H9 (cell line): ENCODE data around the gene TNFRSF6B. TPM values are rescaled to one million over a fixed set of nuclear protein-coding genes. Genes with fewer than 3 reads are reported as not detected.

Experiments
- DNase-seq: peaks from one replicate; pipeline ENCODE4 v3.0.0-alpha.2; 2017
- H2AFZ ChIP-seq: one replicate; pipeline ENCODE4 v1.6.1; 2013; ENCODE audit warnings: mild to moderate bottlenecking, low read length, control low read depth, moderate library complexity
- H2AK5ac ChIP-seq: 2 replicates; pipeline ENCODE4 v1.6.1; 2013; ENCODE audit warnings: low read length, control low read depth, mixed read lengths; ENCODE audit not compliant: insufficient read length
- H2BK120ac ChIP-seq: one replicate; pipeline ENCODE4 v1.6.1; 2013; ENCODE audit warnings: low read depth, mild to moderate bottlenecking, low read length, control low read depth, inconsistent platforms; ENCODE audit not compliant: poor library complexity, severe bottlenecking
- H2BK12ac ChIP-seq: 2 replicates; pipeline ENCODE4 v1.6.1; 2013; ENCODE audit warnings: low read length, control low read depth, mixed read lengths, low read depth; ENCODE audit not compliant: insufficient read length
- H2BK15ac ChIP-seq: 2 replicates; pipeline ENCODE4 v1.6.1; 2013; ENCODE audit warnings: low read depth, low read length, control low read depth
- H2BK20ac ChIP-seq: one replicate; pipeline ENCODE4 v1.6.1; 2013; ENCODE audit warnings: low read depth, mild to moderate bottlenecking, low read length, control low read depth, inconsistent platforms; ENCODE audit not compliant: poor library complexity, severe bottlenecking
- H2BK5ac ChIP-seq: 2 replicates; pipeline ENCODE4 v1.6.1; 2013; ENCODE audit warnings: low read length, control low read depth, mixed read lengths; ENCODE audit not compliant: insufficient read length
- H3K14ac ChIP-seq: 2 replicates; pipeline ENCODE4 v1.6.1; 2013; ENCODE audit warnings: low read length, control low read depth; ENCODE audit not compliant: insufficient read depth
- H3K18ac ChIP-seq: 2 replicates; pipeline ENCODE4 v1.6.1; 2013; ENCODE audit warnings: low read depth, mild to moderate bottlenecking, mixed read lengths, low read length, control low read depth; ENCODE audit not compliant: insufficient read length
- H3K23ac ChIP-seq: 2 replicates; pipeline ENCODE4 v1.6.1; 2013; ENCODE audit warnings: low read length, control low read depth, mixed read lengths, low read depth; ENCODE audit not compliant: insufficient read length
- H3K23me2 ChIP-seq: 2 replicates; pipeline ENCODE4 v1.6.1; 2013; ENCODE audit warnings: low read depth, mild to moderate bottlenecking, mixed read lengths, low read length, control low read depth; ENCODE audit not compliant: insufficient read length, poor library complexity, severe bottlenecking
- H3K27ac ChIP-seq: 2 replicates; pipeline ENCODE4 v1.5.1; 2013; ENCODE audit warnings: low read length, control low read depth, mixed read lengths, low read depth; ENCODE audit not compliant: insufficient read length
- H3K27me3 ChIP-seq: 2 replicates; pipeline ENCODE4 v1.6.1; 2013; ENCODE audit warnings: low read length, control low read depth, inconsistent platforms; ENCODE audit not compliant: insufficient read depth
- H3K4ac ChIP-seq: 2 replicates; pipeline ENCODE4 v1.6.1; 2013; ENCODE audit warnings: low read depth, mild to moderate bottlenecking, control low read depth, inconsistent platforms, low read length, moderate library complexity
- H3K4me1 ChIP-seq: 2 replicates; pipeline ENCODE4 v1.6.1; 2013; ENCODE audit warnings: low read length, control low read depth, inconsistent platforms; ENCODE audit not compliant: insufficient read depth
- H3K4me2 ChIP-seq: 2 replicates; pipeline ENCODE4 v1.6.1; 2013; ENCODE audit warnings: low read length, control low read depth, mixed read lengths; ENCODE audit not compliant: insufficient read length, insufficient read depth
- H3K56ac ChIP-seq: 2 replicates; pipeline ENCODE4 v1.6.1; 2013; ENCODE audit warnings: low read depth, mild to moderate bottlenecking, mixed read lengths, low read length, control low read depth; ENCODE audit not compliant: insufficient read length
- H3K79me1 ChIP-seq: 2 replicates; pipeline ENCODE4 v1.6.1; 2013; ENCODE audit warnings: low read depth, mild to moderate bottlenecking, moderate library complexity, low read length, control low read depth, inconsistent platforms; ENCODE audit not compliant: insufficient read depth, poor library complexity, severe bottlenecking
- H3K79me2 ChIP-seq: 2 replicates; pipeline ENCODE4 v1.6.1; 2013; ENCODE audit warnings: low read length, control low read depth, inconsistent platforms; ENCODE audit not compliant: insufficient read depth
- H3K9ac ChIP-seq: 2 replicates; pipeline ENCODE4 v1.6.1; 2013; ENCODE audit warnings: low read length, control low read depth, mixed read lengths; ENCODE audit not compliant: insufficient read length; ENCODE audit errors: extremely low read depth
- H3K9me3 ChIP-seq: one replicate; pipeline ENCODE4 v1.6.1; 2013; ENCODE audit warnings: low read depth, low read length, inconsistent platforms; ENCODE audit not compliant: control insufficient read depth
- H3T11ph ChIP-seq: one replicate; pipeline ENCODE4 v1.6.1; 2013; ENCODE audit warnings: mild to moderate bottlenecking, low read length, control low read depth, inconsistent platforms
- H4K20me1 ChIP-seq: one replicate; pipeline ENCODE4 v1.6.1; 2013; ENCODE audit not compliant: control insufficient read depth, insufficient read length, insufficient read depth
- H4K5ac ChIP-seq: 2 replicates; pipeline ENCODE4 v1.6.1; 2013; ENCODE audit warnings: low read depth, mild to moderate bottlenecking, mixed read lengths, low read length, control low read depth; ENCODE audit not compliant: insufficient read length
- H4K8ac ChIP-seq: replicated peaks from 2 replicates; pipeline ENCODE4 v1.6.1; 2013; ENCODE audit warnings: low read length, control low read depth, mixed read lengths, low read depth; ENCODE audit not compliant: insufficient read length
- H4K91ac ChIP-seq: 2 replicates; pipeline ENCODE4 v1.6.1; 2013; ENCODE audit warnings: low read depth, mild to moderate bottlenecking, moderate library complexity, mixed read lengths, low read length, control low read depth; ENCODE audit not compliant: insufficient read length
- H3K27ac Mint-ChIP-seq, 3 experiments: 2 replicates in 2 of 3; 3 replicates in 1 of 3; pipeline ENCODE4 v1.8.0; 2020 to 2021; ENCODE audit warnings: mixed read lengths in 3 of 3, mild to moderate bottlenecking in 1 of 3, moderate library complexity in 1 of 3
- H3K27me3 Mint-ChIP-seq: 2 replicates; pipeline ENCODE4 v1.8.0; 2021; ENCODE audit warnings: low read depth, mild to moderate bottlenecking, moderate library complexity, mixed read lengths
- H3K36me3 Mint-ChIP-seq, 3 experiments: 2 replicates in 2 of 3; 3 replicates in 1 of 3; pipeline ENCODE4 v1.8.0; 2020 to 2021; ENCODE audit warnings: low read depth in 3 of 3, mixed read lengths in 3 of 3; ENCODE audit not compliant: insufficient read depth in 1 of 3
- H3K4me1 Mint-ChIP-seq, 2 experiments: 2 replicates each; pipeline ENCODE4 v1.8.0; 2020; ENCODE audit warnings: mixed read lengths in 2 of 2
- H3K4me3 Mint-ChIP-seq, 2 experiments: 2 replicates in 1 of 2; 3 replicates in 1 of 2; pipeline ENCODE4 v1.8.0; 2020 to 2021; ENCODE audit warnings: mild to moderate bottlenecking in 2 of 2, mixed read lengths in 2 of 2, moderate library complexity in 1 of 2
- H3K9me3 Mint-ChIP-seq, 2 experiments: 2 replicates in 1 of 2; 3 replicates in 1 of 2; pipeline ENCODE4 v1.8.0; 2020; ENCODE audit warnings: mild to moderate bottlenecking in 2 of 2, mixed read lengths in 2 of 2, moderate library complexity in 1 of 2
- CTCF ChIP-seq: fragments of 200-600 bp; sonication (generic); conservative IDR thresholded peaks from 3 replicates; pipeline ENCODE4 v1.8.0; 2021; ENCODE audit warnings: antibody characterized with exemption, mild to moderate bottlenecking
- WGBS: extraction: QIAGEN DNeasy Blood & Tissue Kit; methylation state at CpG from one replicate; pipeline ENCODE4 v1.1.7; 2013; ENCODE audit warnings: missing lambda C conversion rate, low lambda C conversion rate, mixed read lengths; ENCODE audit not compliant: insufficient read length; ENCODE audit errors: extremely low coverage; 5-methylcytosine and 5-hydroxymethylcytosine counted together
- total RNA-seq: library from RNA; stranded (reverse); gene quantifications from 2 replicates; pipeline ENCODE4 v1.2.1, GENCODE V29; 2021

TNFRSF6B gene
- total RNA-seq, 1 experiment from 2014 or later = not detected

GRCh38 chr20:63737695-63737944 is 41.2 kb downstream of the TNFRSF6B start:
- Histone ChIP-seq H3K27me3 (no peaks in the 10 kb centered on the region), H4K5ac (no peak overlapping the region), H2BK15ac (no peak overlapping the region), H4K20me1 (no peaks in the 10 kb centered on the region), H3K27ac (no peak overlapping the region), H2BK12ac (no peak overlapping the region), H3K23me2 (peaks cover 9% of the 10 kb centered on the region), H2BK20ac (no peak overlapping the region), H2BK5ac (no peak overlapping the region), H3K18ac (no peak overlapping the region), H3K4ac (no peak overlapping the region), H4K91ac (no peak overlapping the region), H3K9ac (no peak overlapping the region), H3K23ac (no peak overlapping the region), H3K4me2 (peak overlapping the region; percentile 37), H2AFZ (no peak overlapping the region), H2BK120ac (no peak overlapping the region), H3K9me3 (no peaks in the 10 kb centered on the region), H3K56ac (no peak overlapping the region), H4K8ac (no peak overlapping the region), H3T11ph (no peak overlapping the region), H3K14ac (no peak overlapping the region), H3K79me1 (no peaks in the 10 kb centered on the region), H2AK5ac (no peak overlapping the region), H3K79me2 (no peaks in the 10 kb centered on the region), H3K4me1 (no peaks in the 10 kb centered on the region)
- H3K4me3 Mint-ChIP-seq = no peak overlapping the region
- H3K27ac Mint-ChIP-seq = no peak overlapping the region
- no peak for DNase-seq
- peaks cover 9 to 18% (median 10%) of the 10 kb centered on the region in 3 experiments; a peak in 6 of 7 replicates for H3K36me3 Mint-ChIP-seq
- no CpG with 5 or more reads among the region's 26 CpGs for WGBS
- H3K9me3 Mint-ChIP-seq = no peaks in the 10 kb centered on the region
- TF ChIP-seq CTCF = no peak
- no peaks in the 10 kb centered on the region; the same call in 1 of the 2 replicates for H3K27me3 Mint-ChIP-seq
- H3K4me1 Mint-ChIP-seq = peaks cover 0 to 2% of the 10 kb centered on the region in 2 experiments; a peak in 1 of 4 replicates
